SK-N-SH treated with all-trans-retinoic acid at 6 μM for 48 hours (cell line): Measurements from ENCODE around the gene DNAJB8.

Experiments used
- ARNTL ChIP-seq: fragments of 450-650 bp; formaldehyde crosslinking; IDR thresholded peaks from 2 replicates; pipeline ENCODE4 v1.5.0; 2020; ENCODE audit warnings: low read depth, mild to moderate bottlenecking, moderate library complexity, borderline replicate concordance
- BACH2 ChIP-seq: fragments of 250-450 bp; sonication (Bioruptor Pico); IDR thresholded peaks from 2 replicates; pipeline ENCODE4 v1.9.0; 2021; ENCODE audit warnings: mild to moderate bottlenecking, borderline replicate concordance
- ZNF70 ChIP-seq: fragments of 450-650 bp; formaldehyde crosslinking; IDR thresholded peaks from 2 replicates; pipeline ENCODE4 v1.5.0; 2020; ENCODE audit warnings: mild to moderate bottlenecking, moderate library complexity
- ZNF8 ChIP-seq: fragments of 450-650 bp; formaldehyde crosslinking; IDR thresholded peaks from 2 replicates; pipeline ENCODE4 v1.5.0; 2020; ENCODE audit warnings: mild to moderate bottlenecking, moderate library complexity
- TF ChIP-seq, protein P1 (sequence below): fragments of 250-450 bp; sonication (Bioruptor Pico); IDR thresholded peaks from 2 replicates; pipeline ENCODE4 v1.8.0; 2020; ENCODE audit warnings: mild to moderate bottlenecking, moderate library complexity, borderline replicate concordance
- TF ChIP-seq, protein P2 (sequence below): fragments of 250-450 bp; sonication (Bioruptor Pico); IDR thresholded peaks from 2 replicates; pipeline ENCODE4 v1.5.0; 2020; ENCODE audit warnings: mild to moderate bottlenecking, moderate library complexity

DNA sequence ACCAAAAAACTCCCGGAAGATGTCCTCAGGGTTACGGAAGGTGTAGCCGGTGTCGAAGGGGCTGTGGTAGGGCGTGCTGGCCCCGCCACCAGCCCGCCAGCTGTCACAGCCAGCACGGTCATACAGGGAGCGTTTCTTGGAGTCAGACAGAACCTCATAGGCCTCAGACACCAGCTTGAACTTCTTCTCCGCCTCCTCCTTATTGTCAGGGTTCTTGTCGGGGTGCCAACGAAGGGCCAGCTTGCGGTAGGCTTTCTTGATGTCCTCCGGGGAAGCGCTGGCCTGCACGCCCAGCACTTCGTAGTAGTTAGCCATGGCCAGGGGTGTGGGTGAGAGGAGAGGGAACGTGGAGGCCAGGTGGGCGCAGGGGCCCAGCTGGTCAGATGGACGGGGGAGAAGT is 3.8 kb downstream of the DNAJB8 start:
- TF ChIP-seq ZNF8 (CRISPR knock-in tag), result no peak
- no peak for TF ChIP-seq BACH2
- TF ChIP-seq, protein P1, sequence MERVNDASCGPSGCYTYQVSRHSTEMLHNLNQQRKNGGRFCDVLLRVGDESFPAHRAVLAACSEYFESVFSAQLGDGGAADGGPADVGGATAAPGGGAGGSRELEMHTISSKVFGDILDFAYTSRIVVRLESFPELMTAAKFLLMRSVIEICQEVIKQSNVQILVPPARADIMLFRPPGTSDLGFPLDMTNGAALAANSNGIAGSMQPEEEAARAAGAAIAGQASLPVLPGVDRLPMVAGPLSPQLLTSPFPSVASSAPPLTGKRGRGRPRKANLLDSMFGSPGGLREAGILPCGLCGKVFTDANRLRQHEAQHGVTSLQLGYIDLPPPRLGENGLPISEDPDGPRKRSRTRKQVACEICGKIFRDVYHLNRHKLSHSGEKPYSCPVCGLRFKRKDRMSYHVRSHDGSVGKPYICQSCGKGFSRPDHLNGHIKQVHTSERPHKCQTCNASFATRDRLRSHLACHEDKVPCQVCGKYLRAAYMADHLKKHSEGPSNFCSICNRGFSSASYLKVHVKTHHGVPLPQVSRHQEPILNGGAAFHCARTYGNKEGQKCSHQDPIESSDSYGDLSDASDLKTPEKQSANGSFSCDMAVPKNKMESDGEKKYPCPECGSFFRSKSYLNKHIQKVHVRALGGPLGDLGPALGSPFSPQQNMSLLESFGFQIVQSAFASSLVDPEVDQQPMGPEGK (CRISPR knock-in tag), result no peak
- no peak for TF ChIP-seq ZNF70 (CRISPR knock-in tag)
- no peak for TF ChIP-seq ARNTL (CRISPR knock-in tag)
- TF ChIP-seq, protein P2, sequence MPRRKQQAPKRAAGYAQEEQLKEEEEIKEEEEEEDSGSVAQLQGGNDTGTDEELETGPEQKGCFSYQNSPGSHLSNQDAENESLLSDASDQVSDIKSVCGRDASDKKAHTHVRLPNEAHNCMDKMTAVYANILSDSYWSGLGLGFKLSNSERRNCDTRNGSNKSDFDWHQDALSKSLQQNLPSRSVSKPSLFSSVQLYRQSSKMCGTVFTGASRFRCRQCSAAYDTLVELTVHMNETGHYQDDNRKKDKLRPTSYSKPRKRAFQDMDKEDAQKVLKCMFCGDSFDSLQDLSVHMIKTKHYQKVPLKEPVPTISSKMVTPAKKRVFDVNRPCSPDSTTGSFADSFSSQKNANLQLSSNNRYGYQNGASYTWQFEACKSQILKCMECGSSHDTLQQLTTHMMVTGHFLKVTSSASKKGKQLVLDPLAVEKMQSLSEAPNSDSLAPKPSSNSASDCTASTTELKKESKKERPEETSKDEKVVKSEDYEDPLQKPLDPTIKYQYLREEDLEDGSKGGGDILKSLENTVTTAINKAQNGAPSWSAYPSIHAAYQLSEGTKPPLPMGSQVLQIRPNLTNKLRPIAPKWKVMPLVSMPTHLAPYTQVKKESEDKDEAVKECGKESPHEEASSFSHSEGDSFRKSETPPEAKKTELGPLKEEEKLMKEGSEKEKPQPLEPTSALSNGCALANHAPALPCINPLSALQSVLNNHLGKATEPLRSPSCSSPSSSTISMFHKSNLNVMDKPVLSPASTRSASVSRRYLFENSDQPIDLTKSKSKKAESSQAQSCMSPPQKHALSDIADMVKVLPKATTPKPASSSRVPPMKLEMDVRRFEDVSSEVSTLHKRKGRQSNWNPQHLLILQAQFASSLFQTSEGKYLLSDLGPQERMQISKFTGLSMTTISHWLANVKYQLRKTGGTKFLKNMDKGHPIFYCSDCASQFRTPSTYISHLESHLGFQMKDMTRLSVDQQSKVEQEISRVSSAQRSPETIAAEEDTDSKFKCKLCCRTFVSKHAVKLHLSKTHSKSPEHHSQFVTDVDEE (CRISPR knock-in tag), result no peak
